Inflammatory macrophage (primary cell): ENCODE data around the gene TNRC6C.
"Not testable (repeated sequence)": the region's sequence is repeated elsewhere in the genome, so short reads cannot be mapped to it uniquely, and the experiment has no call there.

Source experiments
- DNase-seq, 2 donors: peaks; one replicate each; pipeline ENCODE4 v3.0.0-alpha.2; 2020 to 2022

TNRC6C gene

GRCh38 chr17:77930780-77931768 lies 27.4 kb upstream of the TNRC6C start:
- DNase-seq: no peak

DNA sequence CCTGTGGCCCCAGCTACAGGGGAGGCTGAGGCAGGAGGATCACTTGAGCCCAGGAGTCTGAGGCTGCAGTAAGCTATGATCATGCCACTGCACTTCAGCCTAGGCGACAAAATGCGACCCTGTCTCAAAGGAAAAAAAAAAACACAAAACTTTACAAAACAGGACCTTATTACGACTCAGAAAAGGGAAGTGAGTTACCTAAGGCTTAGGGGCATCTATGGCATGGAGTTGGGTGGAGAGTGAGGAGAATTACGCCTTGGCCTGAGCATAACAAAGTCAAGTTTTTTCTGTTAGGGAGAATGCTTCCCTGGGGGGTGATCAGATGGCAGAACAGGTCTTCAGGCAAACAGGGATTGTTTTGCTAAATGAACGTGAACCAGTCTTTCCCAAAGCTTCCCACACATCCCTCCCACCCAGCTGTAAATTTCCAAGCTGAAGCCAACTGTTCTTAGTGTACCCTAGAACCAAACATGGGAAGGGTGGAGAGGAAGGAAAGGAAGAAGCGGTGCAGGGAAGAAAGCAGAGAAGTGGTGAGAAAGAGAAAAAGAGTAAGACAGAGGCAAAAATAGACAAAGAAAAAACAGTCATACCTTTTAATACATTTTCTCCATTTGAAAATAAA lies 24.6 kb upstream of the TNRC6C start:
- DNase-seq: no peak

DNA sequence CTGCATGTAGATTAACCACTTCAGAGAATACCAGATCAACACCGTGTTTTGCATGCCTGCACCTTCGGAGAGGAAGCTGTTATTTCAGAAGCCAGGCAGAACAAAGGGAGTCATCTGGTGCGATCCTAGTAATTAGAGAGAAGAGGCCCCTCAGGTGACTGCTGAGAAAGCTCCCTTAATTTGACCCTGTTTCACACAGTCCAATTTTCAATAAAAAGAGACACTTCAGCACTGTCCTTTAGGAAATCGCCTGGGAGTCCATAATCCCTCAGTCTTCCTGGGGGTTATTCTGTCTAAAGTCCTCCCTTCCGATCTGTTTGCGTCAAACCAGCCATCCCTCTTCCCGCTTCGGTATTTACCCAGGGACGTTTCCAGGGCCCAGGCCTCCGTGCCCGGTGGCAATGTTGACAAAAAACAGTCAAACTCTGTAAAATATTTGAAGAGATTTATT lies 23.4 kb upstream of the TNRC6C start:
- DNase-seq: no peak

GRCh38 chr17:77935744-77936143 lies 22.8 kb upstream of the TNRC6C start:
- not testable (repeated sequence) for DNase-seq

- DNase-seq: no peak
Observed at GRCh38 chr17:77936881-77937280, 21.6 kb upstream of the TNRC6C start.

DNA sequence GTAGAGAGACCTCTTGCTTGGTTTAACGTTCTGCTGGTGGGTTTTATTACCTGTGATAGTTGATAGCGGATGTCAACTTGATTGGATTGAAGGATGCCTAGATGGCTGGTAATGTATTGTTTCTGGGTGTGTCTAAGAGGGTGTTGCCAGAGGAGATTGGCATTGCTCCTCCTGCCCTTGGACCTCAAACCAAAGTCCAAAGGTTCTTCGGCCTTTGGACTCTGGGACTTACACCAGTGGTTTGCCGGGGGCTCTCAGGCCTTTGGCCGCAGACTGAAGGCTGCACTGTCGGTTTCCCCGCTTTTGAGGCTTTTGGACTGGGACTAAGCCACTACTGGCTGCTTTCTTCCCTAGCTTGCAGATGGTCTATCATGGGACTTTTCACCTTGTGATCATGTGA lies 17.5 kb upstream of the TNRC6C start:
- DNase-seq: no peak

DNA sequence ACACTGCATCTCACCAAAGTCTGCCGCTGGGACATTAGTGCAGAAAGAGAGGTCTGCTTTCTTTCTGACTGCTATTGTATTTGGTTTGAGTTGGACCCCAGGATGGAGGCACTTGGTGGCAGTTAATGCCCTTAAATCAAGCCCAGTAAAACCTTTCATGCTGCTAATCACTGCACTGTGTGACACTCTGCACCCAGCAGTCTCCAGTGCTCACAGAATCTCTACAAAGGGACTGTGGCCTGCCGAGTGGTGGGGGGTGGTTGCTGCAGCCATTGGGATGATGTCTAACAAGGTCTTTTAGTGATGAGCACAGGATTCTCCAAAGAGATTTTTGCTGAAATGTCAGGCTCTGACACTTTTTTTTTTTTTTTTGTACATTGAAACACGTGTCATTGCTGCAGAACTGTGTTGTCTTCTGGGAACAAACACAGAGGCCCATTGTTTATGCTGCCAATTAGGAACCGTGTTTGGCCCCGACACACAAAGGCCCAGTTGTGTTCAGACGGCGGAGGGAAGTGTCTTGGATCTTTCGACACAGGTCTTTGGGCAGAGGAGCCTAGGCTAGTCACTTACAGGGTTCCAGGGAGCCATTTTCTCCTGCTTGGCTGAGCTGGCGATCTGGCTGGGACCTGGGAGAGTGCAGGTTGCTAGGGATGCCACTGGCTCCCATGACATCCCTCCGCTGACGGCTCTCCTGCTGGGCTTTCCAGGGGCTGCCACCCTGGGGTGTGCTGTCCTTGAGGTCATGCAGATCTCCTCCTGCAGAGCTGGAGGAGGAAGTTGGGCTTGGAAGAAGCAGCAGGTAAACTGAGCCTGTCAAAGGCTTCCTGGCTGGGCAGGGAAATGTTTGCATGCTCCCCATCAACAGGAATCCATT lies 16.2 kb upstream of the TNRC6C start:
- DNase-seq: no peak

DNA sequence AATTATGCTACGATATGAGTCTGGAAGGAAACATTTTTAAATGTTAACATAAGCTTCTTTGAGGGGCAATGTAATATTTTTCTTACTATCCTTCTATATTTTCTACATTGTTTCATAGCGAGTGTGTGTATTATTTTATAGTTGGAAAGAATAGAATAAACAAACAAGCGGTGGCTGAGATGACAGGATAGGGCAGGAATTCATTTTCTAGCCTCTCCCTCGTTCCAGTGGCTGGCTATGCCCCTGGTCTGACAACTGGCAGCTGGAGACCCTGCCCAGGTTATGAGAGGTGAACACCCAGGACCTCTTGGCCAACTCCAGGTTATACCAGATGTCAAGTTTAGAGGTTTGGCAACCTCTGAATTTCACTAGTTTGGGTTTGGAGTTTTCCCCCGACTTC lies 14.5 kb upstream of the TNRC6C start:
- no peak for DNase-seq

DNA sequence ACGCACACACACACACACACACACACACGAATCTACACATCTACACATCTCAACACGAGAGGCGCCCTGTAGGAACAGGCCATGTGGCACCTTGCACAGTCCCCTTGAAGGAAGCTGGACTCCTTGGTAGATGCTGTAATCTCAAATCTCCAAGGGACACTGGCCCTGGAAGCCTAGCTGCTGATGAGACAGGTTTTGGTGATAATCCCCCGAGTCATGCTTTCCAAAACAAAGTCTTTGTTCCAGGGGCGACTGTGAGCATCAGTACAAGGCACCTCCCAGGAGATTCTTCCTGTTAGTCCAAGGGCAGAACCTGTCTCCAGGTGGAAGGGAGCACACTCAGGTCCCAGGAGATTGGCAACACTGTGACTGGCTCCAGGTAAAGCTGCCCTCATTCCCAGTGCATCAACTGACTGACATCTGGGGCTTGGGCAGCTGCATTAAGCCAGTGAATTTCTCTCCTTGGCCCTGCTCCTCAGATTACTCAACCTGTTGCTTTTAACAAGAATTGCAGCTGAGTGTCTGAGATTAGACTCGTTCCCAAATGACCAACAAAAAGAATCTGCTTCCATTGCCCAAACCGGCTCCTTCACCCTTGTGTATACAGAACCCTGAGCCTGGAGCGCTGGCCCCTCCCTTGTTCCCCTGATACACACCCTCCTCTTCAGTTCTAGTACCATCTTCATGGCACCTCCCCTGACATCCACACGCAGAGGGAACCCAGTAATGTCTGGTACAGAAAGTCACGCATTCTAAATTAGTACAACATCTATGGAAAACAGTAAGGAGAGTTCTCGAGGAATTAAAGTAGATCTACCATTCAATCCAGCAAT lies 13.9 kb upstream of the TNRC6C start:
- no peak for DNase-seq

DNA sequence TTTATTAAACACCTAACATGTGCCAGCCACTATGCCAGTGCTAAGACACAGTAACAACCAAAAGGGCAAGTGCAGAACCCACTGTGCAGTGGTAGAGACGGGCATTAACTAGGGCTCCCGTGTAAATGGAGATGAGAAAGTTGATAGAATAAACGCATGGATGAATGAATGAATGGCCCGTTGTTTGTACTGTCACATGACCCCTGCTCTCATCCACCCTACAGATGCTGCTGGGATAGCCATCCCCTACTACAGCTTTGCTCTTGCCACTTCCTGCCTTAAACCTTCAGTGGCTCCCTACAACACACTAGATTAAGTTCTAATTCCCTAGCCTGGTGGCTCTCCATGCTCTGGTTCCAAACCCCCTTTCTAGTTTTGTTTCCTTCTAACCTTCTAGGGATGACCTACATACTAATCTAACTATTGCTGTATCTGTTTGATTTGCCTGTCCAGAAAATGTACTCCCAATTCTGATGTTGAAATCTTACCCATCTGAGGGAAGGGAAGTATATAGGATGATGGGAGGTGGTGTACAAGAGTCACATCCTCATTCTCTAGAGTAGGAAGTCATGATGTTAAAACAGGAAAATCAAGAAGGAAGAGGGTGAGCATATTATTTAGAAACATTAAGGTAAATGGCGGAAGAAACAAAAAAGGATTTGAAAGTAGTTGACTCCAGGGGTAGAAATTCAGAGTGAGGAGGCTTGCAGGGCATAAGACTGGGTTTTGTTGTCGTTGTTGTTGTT lies 11.4 kb upstream of the TNRC6C start:
- peak; percentile 51 to 78 for DNase-seq

DNA sequence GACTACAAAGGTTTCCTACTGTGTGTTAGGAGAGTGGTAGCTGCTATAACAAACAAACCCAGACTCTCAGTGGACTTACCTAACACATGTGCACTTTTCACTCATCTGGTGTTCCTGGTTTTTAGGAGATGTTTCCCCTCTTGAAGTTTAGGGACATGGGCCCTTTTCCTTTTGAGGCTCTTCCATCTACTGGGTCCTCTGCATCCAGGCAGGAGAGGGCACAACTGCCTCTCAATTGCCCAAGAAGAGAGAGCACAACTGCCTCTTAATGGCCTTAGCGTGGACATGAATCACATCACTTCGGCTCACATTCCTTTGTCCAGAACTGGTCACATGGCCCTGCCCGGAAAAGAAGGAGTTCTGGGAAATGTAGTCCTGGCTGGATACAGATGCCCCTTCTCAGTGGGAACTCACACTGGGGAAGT lies 9.8 kb upstream of the TNRC6C start:
- DNase-seq: no peak

GRCh38 chr17:77951123-77951522 lies 7.4 kb upstream of the TNRC6C start:
- DNase-seq: no peak

DNA sequence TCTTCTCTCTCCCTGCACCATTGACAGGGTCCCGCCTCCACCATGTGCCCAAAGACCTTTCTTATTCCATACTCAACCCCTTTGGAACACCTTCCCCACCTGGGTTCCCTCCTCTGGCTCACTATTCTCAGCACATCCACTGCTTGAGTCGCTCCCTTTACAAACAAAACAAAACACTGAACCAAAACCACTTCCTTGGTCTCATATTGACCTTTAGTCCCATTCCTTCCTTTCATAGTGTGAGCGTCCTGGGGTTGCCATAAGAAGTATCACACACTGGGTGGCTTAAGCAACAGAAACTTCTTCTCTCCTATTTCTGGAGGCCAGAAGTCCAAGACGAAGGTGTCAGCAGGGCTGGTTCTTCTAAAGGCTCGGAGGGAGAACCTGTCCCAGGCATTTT lies 6.1 kb upstream of the TNRC6C start:
- DNase-seq: no peak

GRCh38 chr17:77957235-77957856 lies 1.2 kb upstream of the TNRC6C start:
- peak; percentile 28 to 31 for DNase-seq

GRCh38 chr17:77958716-77959125 lies 218 bp downstream of the TNRC6C start:
- no peak for DNase-seq

GRCh38 chr17:77959126-77959925 lies 823 bp downstream of the TNRC6C start:
- no peak for DNase-seq

- DNase-seq: no peak
Observed at GRCh38 chr17:77959926-77960521, 1.5 kb downstream of the TNRC6C start.

- no peak for DNase-seq
Observed at GRCh38 chr17:77961741-77962140, 3.2 kb downstream of the TNRC6C start.

DNA sequence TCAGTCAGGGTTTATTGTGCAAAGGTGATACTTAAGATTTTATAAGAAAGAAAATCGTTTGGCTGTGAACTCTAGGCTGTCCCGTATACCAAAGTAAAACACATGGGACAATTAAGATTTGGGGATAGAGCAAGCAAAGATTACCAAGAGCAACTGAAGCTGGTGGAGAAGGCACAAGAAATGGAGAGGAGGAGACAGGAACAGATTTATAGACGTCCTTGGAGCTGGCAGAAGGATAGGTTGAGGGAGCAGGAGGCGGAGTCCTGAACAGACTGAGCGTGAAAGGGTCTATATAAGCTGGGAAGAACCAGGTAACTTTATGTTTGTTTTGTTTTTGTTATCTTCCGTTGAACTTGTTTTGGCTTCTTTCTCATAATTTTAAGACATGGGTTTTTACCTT lies 3.8 kb downstream of the TNRC6C start:
- DNase-seq: no peak
